Thyroid gland (tissue), 4 donors: Measurements from ENCODE around the gene KIF3A.

Experiments
- CTCF ChIP-seq, 6 experiments: fragments of 200-600 bp in 3 of 6; fragments of 450-650 bp in 3 of 6; sonication (generic) in 3 of 6; IDR thresholded peaks; one replicate each; pipeline ENCODE4 v1.5.1; 2016 to 2019; ENCODE audit warnings: antibody characterized with exemption in 6 of 6, mild to moderate bottlenecking in 2 of 6, inconsistent platforms in 1 of 6, moderate library complexity in 1 of 6
- POLR2A ChIP-seq, 2 donors: fragments of 450-650 bp; IDR thresholded peaks; one replicate each; pipeline ENCODE4 v1.6.1; 2017; ENCODE audit warnings: antibody characterized with exemption in 2 of 2, mild to moderate bottlenecking in 2 of 2, moderate library complexity in 1 of 2

GRCh38 chr5:132677682-132678400 lies 59.5 kb downstream of the KIF3A start:
- TF ChIP-seq CTCF (IDR thresholded peaks at IDR 0.05) = no peak
- no peak for TF ChIP-seq POLR2A (IDR thresholded peaks at IDR 0.05)
